Left hindlimb (tissue), 1 donor: ENCODE data around the gene NT5C2.
"Not testable (repeated sequence)": the region's sequence is repeated elsewhere in the genome, so short reads cannot be mapped to it uniquely, and the experiment has no call there.

ENCODE experiments used
- DNase-seq: peaks from one replicate; pipeline ENCODE4 v3.0.0-alpha.2; 2018

NT5C2 gene

DNA sequence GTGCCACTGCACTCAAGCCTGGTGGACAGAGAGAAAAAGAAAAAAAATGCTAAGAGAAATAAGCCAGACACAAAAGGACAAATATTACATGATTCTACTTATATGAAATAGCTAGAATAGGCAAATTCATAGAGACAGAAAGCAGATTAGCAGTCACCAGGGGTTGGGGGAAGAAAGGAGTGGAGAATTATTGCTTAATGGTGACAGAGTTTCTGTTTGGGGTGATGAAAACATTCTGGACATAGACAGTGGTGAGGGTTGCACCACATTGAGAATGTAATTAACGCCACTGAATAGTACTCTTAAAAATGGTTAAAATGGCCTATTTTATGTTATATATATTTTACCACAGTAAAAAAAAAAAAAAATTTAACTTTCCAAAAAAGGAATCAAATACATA is 6.4 kb upstream of the NT5C2 start:
- DNase-seq, result no peak

DNA sequence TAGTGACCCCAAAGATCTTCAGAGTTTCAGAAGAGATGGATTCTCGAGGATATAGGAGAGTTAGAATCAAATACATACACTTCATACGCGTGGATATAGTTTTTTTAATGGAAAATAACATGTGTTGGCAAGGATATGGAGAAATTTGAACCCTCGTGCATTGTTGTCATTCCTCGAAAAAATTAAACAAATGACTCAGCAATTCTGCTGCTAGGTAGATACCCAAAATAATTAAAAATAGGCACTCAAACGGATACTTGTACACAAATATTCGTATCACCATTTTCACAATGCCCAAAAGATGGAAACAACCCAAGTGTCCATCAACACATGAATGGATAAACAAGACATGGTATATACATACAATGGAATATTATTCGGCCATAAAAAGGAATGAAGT is 5.6 kb upstream of the NT5C2 start:
- no peak for DNase-seq

DNA sequence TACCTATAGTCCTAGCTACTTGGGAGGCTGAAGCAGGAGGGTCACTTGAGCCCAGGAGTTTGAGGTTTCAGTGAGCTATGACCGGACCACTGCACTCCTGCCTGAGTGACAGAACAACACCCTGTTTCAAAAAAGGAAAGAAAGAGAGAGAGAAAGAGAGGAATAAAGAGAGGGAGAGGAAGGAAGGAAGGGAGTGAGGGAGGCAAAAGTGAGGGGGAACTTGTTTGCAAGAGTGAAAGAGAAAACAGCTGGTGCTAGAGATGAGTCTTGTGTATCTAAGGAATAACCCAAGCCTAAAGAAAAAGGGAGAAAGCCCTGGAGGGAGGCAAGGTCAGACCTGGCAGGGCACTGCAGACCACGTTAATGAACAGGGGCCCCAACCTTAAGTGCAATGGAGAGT is 4.8 kb upstream of the NT5C2 start:
- DNase-seq, result no peak

DNA sequence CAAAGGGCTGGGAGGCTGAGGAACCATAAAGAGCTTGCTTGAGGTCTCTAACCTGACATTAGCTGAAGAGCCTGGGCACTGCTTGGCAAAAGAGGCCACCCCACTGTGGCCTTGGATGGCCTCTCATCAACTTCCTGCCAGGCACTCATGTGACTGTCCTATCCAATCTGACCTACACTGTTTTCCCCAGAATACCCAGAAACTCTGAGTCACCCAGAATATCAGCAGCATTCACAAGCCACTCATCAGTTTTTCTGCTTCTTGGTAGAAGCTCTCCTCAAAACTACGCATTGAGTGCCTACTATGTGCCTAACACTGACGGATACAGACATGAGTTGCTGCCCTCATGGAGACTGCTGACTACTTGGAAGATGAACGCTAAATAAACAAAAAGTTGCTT is 4.1 kb upstream of the NT5C2 start:
- peak; percentile 53 for DNase-seq

DNA sequence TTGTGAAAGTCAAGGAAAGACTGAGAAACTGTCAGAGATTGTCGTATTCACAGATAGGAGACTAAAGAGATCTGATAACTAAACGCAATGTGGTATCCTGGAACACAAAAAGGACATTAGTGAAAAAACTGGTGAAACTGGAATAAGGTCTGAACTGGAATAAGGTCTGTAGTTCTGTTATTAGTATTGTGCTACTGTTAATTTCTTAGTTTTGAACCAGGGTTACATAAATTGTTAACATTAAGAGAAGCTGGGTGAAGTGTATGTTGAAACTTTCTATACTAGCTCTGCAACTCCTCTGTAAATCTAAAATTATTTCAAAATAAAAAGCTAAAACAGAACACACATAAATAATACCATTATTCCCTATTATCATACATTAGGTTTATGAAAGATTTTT is 3.4 kb upstream of the NT5C2 start:
- no peak for DNase-seq

DNA sequence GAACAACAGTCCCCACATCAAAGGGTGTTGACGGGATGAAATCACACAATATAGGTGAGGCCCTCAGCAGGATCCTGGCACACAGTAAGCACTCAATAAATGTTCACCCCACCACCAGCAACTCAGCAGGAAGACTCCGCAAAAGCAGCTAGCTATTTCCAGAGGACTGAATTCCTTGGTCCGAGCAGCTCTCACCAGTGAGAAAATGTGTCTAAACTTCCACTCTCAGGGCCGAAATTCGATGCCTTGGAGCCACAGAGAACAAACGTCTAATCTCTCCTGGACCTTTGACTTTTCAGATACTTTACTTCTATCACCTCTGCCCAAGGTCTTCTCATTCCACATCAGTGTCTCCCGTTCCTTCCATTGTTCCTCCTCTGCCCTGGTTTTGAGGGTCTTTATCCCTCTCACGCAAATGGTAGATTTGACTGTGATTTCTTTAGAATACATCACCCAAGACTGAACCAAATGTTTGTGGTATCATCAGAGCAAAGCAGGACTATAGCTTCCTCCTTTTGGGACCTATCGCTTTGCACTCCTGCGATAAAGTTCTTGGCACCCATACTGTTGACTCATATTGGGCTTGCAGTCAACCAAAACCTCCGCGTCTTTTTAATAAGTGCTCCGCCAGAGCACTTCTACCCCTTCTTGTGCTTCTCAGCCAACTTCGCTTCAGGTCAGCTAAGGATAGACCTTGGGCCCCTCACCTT is 903 bp upstream of the NT5C2 start:
- DNase-seq, result no peak

DNA sequence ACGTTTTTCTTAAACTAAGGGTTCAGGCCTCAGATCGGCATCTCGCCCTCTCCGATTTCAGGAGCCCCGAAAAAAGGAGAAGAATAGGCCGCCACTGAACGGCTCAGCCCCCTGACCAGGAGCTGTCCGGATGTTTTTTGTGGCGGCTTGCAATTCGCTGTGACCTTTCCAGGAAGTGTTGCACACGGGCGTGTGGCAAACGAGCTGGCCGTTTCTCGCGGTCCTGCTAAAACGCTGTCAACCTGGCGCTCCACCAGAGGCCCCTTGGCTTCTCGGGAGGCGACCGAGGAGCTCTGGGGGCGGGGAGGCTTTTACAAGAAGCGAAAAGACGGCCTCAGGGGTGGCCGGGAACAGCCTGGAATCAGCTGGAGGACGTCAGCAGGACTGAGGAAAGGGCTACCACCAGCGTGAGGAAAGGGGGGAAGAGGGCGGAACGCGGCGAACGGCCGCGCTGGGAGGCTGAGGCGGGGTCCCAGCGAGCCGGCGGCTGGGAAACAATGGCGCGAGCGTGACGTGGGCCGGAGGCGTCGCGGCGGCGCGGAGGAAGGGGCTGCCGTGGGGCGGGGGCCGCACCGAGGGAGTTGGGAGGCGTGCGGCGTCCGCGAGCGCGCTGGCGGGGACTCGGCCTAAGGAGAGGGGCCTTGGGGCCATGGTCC is 493 bp downstream of the NT5C2 start:
- peak; percentile 85 for DNase-seq

DNA sequence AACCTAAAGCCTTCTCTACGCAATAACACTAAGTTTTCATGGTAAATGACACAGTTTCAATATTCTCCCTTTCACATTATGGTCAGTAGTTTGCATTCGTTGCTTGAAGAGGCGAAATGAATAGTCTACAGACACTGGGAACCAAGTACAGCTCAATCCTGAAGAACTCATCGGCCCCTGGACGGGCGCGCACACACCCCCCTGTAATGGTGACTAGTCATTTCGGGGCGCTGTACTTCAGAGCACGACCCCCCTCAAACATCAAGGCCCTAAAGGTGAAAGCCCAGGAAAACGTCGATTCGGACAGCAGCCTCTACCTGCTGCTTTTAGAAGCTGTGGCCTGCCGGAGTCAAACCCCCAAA is 1.0 kb downstream of the NT5C2 start:
- no peak for DNase-seq

DNA sequence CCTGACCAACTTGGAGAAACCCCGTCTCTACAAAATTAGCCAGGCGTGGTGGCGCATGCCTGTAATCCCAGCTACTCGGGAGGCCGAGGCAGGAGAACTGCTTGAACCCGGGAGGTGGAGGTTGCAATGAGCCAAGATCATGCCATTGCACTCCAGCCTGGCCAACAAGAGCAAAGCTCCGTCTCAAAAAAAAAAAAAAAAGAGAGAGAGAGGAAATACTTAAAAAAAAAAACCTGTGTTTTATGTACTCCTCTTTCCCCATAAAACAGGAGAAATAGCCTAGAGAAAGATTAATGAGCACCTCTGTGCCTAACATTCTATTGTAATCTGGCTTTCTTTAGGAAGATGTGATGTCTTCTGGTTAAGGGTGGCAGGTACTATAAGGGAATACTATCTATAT is 1.9 kb downstream of the NT5C2 start:
- not testable (repeated sequence) for DNase-seq

DNA sequence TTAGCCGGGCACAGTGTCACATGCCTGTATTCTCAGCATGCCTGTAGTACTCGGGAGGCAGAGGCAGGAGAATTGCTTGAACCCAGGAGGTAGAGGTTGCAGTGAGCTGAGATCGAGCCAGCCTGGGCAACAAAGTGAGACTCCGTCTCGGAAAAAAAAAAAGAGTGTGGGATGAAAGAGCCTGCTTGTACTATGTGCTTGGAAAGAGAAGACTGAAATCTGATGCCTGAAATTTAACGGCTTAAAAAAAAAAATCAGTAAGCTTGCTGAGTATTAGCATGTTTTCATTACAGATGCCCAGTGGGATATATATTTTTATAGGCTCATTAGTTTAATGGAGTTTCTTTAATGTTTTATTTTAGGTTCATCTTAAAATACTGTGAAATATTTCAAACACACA is 4.2 kb downstream of the NT5C2 start:
- DNase-seq, result no peak

DNA sequence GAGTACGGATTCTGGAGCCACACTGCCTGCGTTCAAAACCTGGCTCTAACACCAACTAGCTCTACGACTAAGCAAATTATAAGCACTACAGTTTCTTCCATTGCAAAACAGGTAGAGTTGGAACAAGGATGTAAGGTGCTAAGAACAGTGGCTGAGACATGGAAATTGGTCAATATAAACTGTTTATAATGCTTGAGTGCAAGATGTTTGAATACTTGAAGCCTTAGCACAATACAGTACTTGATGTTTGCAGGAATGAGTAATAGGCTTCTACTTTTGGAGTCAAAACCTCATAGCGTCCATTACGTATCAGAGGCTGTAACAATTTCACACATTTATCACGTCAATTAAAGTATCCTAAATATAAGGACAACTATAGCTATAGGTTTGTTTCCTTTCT is 6.9 kb downstream of the NT5C2 start:
- DNase-seq, result no peak

DNA sequence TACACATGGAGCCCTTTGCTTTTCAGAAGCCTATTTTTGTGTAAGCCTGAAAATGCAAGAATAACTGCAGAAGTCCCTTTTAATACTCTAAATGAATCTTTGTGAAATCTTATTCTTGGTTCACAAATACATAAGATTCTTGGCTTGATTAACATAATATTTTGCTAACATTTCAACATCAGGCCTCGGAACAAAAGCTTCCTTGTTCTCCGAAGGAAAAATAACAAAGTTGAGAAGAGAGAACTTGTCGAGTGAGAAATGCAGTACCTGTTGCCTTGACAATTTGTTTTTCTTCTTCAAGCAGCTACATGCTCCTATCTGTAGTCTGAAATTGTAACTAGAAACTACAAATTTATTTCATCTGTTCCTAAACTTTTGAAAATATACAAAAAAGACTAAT is 8.5 kb downstream of the NT5C2 start:
- no peak for DNase-seq

DNA sequence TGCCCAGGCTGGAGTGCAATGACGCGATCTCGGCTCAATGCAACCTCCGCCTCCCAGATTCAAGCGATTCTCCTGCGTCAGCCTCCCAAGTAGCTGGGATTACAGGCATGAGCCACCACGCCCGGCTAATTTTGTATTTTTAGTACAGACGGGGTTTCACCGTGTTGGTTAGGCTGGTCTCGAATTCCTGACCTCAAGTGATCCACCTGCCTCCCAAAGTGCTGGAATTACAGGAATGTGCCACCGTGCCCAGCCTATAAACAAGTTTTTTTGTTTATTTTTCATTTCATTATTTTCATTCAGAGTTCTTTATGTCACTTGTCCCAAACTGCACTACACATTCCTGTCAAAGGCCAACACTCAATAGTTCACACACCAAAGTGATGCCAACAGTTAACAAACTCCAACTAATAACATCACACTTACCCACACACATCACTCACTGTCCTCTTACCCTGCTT is 9.1 kb downstream of the NT5C2 start:
- DNase-seq, result not testable (repeated sequence)

DNA sequence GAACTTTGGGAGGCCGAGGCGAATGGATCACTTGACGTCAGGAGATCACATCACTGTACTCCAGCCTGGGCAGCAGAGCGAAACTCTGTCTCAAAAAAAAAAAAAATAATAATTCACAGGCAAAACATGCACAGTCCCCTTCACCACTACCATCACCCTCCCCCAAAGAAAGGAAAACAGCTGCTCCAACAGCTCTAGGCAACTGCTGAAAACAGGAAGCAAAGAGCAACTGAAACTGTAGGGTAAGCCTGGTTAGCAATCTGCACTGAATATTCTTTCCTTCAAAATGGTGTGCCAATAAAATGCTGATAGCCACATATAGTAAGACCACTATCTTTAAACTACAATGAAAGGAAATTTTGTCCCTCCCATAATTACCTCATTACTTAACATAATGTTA is 11.8 kb downstream of the NT5C2 start:
- peak; percentile 40 for DNase-seq

DNA sequence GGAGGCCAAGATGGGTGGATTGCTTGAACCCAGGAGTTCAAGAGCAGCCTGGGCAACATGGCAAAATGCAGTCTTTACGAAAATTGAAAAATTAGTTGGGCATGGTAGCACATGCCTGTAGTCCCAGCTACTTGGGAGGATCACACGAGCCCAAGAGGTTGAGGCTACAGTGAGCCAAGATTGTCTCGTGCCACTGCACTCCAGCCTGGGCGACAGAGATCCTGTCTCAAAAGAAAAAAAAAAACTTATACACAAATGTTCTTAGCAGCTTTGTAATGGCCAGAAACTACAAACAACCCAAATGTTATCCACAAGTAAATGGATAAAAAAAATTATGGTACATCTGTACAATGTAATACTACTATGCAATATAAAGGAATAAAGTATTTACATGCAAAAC is 12.6 kb downstream of the NT5C2 start:
- DNase-seq, result no peak

DNA sequence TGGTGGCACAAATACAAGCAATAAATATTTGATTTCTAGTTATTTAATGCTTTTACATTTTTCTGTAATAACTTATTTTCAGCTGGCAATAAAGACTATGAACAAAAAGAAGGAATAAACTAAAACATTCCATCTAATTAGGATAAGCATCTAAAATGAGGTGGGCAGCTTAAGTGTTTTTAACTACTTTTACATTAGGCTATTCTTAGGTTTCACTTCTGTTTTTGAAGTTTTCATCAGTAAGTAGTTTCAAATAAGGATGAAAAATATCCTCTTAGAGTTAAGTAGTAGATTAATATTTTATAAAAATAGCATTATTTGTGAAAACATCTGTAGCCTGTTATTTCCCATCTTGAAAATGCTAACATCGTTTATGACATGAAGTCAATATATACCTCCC is 15.9 kb downstream of the NT5C2 start:
- DNase-seq, result no peak

DNA sequence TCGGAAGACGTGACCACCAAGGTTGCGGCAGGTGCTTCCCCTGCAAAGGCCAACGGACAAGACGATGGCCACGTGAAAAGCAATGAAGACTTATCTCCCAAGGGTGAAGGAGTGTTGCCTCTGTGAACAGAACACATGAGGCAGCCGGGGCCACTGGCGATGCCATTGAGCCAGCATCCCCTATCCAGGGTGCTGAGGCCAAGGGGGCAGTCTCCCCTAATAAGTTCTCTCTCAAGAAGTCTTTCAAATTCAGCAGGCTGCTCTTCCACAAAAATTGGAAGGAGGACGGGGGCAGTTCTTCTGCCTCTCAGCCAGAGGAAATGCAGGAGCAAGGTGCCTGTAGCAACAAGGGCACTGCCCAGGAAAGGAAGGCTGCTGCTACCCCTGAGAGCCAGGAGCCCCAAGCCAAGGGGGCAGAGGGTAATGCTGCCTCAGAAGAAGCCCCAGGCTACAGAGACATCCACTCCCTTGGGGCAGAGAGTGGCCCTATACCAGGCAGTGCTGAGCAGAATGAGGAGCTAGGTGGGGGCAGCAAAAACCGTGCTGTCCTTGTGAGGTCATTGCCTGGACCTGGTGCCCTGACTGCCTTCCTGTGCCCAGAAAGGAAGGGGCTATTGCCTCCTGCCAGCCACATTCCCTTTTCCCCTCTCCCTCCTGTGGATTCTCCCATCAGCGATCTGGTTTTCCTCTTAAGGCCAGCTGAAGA is 17.3 kb downstream of the NT5C2 start:
- no peak for DNase-seq

DNA sequence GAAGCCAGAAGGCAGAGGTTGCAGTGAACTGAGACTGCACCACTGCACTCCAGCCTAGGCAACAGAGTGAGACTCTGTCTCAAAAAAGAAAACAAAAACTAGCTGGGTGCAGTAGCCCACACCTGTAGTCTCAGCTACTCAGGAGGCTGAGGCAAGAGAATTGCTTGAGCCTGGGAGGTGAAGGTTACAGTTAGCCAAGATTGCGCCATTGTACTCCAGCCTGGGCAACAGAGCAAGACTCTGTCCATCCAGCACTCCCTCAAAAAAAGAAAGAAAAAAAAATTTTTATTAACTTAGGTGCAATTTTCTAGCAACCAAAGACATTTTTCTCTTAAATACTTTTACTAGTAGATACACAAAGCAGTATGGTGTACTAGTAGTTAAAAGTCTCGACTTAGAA is 18.7 kb downstream of the NT5C2 start:
- DNase-seq, result not testable (repeated sequence)

DNA sequence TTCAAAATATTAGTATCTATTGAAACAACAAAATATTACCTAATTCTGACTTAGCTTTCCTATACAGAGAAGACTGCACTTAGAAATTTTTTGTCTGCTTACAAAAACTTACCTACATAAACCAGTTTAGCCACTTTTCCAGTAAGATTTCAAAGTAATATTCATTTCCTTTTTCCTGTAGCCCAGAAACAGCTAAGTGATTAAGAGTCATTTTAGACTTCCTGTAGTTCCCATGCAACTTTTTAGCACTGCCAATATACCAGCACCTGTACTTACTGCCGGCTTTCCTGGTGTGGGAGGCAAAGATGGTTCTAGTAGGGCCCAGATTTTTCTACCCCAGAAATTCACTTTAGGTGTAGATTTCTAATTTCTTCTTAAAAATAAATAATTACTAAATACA is 21.8 kb downstream of the NT5C2 start:
- DNase-seq, result no peak

DNA sequence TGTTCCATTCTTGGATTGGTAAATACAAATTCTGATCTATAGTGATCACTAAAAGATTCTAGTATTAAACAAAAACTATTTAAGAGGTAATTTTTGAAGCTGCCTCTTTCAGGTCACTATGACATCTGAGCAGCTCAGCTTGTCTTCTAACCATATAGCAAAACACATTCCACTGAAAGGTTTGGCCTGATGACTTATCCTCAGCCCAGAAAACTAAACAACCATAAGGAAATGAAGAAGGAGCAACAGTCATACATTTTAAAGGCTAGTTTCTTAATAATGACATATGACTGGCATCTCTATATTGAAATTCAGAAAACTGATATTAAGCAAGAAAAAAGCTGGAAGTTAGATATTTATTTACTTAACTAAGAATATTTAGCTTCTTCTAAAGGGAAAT is 24.6 kb downstream of the NT5C2 start:
- DNase-seq, result no peak

DNA sequence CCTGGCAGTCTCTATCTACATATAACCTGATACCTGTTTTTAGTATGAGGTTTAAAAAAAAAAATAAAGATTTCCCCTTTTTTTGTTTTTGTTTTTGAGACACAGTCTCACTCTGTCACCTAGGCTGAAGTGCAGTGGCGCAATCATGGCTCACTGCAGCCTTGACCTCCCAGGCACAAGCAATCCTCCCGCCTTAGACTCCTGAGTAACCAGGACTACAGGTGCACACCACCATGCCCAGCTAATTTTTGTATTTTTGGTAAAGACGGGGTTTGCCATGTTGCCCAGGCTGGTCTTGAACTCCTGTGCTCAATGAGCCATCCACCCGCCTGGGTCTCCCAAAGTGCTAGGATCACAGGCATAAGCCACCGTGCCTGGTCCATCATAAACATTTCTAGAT is 25.5 kb downstream of the NT5C2 start:
- not testable (repeated sequence) for DNase-seq

DNA sequence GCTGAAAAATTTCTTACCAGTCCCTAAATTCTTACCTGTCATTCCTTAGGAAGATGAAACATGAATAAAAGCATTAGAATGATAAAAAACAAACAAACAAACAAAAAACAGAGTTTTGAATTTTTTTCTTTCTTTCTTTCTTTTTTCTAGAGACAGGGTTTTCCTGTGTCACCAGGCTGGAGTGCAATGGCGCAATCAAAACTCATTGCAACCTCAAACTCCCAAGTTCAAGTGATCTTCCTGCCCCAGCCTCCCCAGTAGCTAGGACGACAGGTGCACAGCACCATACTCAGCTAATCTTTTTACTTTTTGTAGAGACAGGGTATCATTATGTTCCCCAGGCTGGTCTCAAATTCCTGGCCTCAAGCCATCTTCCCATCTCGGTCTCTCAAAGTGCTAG is 26.5 kb downstream of the NT5C2 start:
- no peak for DNase-seq

DNA sequence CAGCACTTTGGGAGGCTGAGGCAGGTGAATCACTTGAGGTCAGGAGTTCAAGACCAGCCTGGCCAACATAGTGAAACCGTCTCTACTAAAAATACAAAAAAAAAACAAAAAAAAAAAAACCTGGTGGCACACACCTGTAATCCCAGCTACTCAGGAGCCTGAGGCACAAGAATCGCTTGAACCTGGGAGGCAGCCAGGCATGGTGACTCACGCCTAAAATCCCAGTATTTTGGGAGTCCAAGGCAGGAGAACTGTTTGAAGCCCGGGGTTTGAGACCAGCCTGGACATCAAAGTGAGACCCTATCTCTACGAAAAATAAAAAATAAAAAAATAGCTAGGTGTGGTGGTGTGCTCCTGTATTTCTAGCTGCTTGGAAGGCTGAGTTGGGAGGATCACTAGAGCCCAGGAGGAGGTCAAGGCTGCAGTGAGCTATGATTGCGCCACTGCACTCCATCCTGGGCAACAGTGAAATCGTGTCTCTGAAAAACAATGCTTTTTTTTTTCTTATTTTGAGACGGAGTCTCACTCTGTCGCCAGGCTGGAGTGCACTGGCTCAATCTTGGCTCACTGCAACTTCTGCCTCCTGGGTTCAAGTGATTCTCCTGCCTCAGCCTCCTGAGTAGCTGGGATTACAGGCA is 29.2 kb downstream of the NT5C2 start:
- DNase-seq, result not testable (repeated sequence)

DNA sequence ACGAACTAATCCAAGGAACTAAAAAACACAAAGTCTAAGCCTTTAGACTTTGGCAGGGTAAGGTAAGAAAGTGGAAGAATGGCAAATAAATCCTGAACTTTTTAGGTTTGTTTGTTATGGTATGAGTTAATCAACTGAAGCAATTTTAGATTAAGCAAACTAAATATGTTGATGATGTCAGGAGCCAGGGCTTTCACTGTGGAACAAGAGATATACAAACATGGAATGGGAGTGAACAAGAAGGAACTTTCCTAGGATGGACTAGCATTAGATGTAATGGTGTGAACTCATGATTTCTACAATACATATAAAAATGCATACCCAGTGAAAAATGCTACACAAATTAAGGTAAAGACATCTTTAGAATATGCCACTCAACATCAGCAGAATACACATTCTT is 35.8 kb downstream of the NT5C2 start:
- no peak for DNase-seq
